ENCODE measurements around the gene PVALB.

The PVALB gene

DNA sequence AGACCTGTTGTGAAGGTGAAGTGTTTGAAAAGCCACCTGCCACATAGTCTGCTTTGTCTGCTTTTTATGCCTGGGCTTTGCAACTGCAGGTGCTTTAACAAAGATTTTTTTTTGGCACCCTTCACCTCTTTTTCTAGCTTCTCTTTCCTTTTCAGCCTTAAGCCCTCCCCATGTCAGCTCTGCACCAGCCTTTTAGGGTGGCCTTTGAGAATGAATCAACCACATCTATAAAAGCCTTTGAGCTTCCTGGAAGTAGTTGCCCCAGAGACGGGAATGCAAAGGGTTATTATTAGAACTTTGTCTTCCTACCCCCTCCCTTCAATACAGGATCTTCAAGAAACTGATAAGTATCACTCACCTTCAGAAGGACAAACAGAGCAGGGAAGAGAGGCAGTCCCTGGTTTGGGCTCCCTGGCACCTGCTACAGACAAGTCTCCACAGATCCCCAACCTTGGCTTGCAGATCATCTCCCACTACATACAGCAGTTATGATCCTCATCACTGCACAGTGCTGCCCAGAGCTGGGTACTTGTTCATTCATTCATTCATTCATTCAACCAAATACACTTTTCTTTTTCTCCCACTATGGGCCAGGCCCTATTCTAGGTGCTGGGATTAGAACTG is 8.0 kb downstream of the PVALB start:
- no peak for DNase-seq

DNA sequence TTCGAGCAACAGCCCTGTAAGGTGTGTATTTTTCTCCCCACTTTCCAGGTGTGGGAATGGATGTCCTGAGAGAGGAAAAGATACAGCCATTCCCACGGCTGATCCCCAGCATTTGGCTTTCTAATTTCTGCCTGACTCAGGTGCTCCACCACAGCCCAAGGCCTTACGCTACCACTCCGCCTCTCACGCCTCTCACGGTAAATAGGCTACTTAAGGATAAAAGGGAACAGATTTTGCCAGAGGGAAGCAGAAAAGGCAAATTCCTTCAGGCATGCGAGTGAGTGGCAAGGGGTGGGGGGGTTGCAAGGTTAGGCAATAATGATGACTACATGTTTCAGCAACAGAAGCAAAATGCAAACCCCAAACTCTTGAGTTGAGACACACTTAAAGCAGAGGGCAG is 9.2 kb downstream of the PVALB start:
- no peak for DNase-seq

DNA sequence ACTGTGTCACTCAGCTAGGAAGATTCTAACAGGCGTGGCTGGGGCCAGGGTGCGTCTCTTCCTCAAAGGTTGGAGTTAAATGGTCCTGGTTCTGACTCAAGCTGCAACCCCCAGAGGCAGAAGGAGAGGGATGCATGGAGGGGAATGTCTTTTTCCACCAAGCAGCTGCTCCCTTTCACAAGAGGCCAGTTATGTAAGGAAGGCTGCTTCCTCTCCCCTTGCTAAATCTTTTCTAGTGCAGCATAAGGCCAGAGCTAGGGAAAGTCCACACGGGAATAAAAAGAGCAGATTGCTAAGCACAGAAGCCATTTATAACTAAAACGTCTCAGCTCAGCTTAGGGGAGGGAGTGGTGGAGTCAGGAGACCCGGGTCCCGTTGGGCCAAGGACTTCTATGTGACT is 10.0 kb downstream of the PVALB start:
- DNase-seq: no peak

DNA sequence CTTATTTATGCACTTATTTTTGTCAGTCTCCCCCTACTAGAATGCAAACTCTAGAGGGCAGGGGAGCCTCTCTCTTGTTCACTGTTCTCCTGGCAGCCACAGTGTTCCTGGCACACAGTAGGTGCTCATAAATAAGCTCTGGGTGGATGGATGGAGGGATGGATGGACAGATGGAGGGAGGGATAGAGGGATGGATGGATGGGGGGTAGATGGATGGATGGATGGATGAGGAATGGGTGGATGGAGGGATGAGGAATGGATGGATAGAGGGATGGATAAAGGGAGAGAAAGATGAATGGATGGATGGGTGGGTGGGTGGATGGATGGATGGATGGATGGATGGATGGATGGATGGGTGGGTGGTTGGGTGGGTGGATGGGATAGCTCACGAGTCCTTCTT is 13.5 kb downstream of the PVALB start:
- no peak for DNase-seq

DNA sequence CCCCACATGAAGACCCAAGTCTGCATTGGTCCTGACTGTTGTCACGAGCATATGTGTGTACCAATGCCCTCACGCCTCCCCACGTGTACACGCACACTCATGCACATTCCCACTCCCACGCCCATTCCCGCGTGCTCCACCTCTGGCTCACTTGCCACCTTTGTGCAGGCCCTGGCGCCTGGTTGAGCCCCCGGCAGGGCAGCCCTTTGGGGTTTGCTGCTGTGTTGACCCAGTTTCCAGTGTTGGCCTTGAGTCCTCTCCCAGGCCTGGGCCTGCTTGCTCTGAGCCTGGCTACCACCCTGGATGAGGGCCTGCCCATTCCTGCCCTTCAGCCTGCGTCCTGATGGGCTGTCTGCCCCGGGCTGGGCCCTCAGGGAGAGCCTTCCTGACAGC is 18.2 kb downstream of the PVALB start:
- no peak for DNase-seq

DNA sequence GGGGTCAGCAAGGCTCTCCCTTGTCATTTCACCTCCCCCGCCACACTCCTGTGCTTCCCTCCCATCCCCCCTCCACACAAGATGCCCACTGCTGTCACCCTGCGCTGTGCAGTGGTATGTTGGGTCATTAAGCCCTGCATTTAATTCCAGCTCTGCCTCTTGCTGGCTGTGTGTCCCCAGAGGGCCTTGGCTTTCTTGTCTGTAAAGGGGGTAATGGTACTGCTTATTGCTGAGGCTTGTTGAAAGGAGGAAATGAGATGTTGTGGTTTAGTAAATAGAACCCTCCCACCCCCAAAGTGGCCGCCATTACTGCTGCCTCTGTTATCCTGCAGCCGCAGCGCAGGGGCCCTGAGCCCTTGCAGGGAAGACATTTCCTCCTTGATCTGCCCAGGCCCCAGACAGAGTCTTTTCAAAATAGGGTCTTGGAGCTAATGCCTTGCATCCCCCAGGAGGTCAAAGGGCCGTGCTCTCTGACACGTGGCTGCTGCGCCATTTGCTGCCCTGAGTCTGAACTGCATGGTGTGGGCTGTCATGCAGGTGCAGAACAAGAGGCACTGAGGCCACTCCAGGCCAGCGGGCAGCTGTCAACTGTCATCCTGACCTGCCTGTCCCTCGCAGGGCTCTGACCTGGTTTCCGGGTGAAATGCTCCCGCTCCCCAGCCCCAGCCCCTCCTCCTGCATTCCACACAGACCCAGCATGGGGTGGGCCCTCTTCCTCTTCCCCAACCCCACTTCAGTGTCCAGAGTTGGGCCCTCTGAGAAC is 18.7 kb downstream of the PVALB start:
- no peak for DNase-seq

DNA sequence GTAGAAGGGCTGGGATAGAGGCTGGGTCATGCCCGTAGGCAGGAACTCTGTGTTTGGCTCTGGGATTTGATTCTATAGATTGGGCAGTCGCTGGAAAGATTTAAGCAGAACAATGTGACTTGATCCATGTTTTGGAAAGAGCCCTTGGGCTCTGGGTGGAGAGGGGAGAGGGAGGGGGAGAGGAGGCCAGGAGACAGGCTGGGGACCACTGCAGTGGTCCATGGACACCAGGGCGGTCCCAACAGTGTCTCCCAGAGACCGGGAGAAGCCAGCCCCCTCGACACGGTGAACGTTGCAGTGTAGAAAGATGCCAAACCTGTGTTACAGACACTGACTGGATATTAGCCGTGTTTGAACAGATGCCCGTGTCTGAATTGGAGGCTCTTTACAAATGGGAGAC is 19.5 kb downstream of the PVALB start:
- no peak for DNase-seq

DNA sequence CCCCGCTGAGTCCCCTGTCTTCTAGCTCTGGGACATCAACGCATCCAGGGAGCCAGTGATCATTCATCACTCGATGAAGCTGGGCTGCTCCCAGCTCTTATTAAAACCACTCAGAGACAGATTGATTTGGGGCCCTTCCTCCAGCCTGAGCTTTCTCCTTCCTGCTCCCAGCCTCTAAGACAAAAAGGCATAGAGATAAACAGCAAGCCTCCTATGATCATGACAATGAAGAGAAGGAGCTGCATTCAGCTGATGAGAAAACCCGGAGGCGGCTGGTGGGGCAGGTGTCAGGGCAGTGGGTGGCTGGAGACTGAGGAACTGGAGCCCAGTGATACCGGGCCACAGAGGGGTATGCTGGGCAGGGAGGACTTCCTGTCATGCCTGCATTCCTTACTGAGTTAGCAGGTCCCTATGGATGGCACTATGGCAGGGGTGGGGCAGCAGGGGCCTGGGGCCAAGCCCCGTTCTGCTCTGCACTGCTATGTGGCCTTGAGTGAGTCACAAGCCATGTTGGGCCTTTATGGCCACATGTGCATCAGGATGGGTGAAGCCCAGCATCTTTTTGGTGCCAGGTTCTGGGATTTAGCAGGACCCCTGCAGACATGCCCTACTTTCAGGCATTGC is 20.2 kb downstream of the PVALB start:
- no peak for DNase-seq

DNA sequence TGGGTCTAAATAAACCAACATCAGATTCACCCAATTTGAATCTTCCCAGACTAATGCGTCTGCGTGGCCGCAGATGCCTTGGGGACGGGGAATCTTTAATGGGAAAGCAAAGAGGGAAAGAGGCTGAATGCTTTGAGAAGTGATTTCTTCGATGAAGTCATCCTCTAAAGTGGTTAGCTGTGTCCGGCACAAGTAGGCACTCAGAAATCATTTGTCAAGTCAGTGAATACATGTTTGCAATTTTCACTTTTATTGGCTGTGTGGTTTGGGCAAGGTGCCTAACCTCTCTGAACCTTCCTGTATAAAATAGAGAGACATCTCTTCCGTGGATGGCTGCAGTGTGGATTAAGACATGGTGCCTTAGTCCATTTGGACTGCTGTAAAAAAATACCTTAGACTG is 21.2 kb downstream of the PVALB start:
- DNase-seq: no peak

DNA sequence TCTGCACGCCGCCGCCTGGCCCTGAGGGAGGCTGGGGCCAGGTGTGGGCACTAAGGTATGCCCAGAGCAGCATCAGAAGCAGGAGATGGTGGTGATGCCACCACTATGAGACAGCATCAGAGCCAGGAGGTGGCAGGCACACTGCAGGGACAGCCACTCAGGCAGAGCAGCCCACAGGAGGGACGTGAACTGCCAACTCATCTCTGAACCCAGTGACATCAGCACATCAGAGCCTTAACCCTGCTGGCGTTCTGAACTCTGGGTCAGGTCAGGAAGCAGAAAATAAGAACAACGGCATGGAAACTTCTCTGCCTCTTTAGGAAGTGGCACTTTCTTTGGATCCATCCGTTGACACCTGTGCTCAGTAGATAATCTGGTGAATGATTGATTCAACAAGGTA is 26.2 kb downstream of the PVALB start:
- no peak for DNase-seq

DNA sequence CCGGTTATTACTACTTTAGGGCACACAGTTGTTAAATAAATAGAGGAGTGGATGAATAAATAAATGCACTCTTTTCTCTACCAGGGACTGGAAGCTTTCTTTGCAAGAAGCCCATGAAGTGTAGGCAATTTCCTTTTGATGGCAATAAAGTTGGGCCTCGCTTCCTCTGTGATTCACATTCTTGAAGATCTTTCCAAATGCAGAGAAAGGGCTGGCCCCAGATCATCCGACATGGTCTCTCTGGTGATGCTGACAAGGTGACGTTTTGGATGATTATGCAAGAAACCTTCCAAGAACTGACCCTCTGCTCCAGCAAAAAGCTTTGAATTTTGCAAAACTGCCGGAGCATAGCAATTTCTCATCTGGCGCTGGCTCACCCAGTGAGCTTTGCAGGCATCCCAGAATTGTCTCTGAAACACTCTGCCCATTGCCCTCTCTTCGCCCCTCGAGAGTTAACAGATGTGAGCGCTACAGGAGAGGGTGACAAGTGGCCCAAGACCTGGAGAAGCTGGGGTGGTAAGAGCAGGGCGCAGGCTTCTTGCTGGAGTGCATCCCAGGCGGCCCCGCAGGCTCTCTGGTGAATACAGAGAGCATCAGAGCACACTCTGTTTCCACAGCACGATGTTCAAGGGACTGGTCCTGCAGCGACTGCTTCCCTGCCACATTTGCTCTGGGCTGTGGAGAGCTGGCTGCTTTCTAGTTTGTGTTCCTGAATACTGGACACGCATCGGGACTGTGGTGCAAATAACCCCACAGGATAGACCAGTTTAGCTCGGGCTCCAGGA is 29.4 kb downstream of the PVALB start:
- DNase-seq: no peak

DNA sequence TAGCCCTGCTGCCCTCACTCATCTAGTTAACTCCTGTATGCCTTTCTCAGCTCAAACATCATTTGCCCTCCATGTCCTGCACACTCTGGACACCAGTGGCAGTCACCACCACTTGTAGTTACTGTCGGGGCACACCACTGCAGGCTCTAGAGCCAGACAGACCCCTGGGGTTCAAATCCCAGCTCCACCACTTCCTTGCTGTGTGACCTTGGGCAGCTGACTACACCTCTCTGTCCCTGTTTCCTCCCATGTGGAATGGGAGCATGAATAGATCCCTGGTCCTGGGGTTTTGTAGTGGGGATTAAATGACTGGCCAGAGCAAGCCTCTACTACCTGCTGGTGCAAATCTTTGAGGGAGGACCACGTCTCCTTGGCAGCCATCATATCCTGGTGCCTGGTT is 33.1 kb downstream of the PVALB start:
- DNase-seq: no peak

DNA sequence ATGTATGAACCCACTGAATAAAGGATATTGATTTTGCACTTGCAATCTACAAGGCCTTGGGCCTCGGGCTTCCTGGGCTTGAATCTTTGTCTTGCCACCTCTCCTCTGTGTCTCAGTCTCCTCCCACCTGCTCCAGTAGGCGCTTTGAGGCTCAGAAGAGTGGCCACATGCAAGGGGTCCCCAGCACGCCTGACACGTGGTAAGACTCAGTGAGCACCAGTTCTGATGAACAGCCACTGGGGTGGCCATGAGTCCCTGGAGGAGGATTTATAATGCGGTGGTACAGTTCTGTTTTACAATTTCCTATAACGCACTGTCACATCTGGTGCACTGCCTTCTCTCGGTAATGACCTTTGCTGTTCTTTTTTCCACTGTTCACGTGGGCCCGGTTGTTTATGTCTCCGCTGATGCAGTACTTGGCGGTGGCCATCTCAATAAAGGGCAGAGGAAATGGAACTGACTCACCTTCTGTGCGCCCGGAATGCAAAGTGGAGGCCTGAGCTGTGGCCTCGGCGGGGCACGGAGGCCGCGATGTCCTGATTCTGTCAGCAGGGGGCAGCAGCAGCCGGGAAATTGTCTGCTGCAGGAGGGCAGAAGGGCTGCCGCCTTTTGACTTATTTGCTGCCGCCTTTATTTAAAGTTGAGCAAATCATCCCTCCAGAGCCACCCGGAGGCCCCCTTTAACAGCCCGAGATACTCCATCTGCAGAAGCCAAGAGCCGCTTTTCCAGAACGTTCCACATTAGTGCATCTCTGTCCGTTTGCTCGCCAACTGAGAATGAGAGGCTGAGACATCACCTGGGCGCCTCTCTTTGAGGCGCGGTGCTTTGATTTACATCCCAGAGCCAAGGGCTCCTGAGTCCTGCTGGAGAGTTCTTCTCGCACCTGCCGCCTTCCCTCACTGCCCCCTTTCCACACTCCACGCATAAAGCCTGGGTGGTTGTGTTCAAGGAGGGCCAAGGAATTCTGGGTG is 34.9 kb downstream of the PVALB start:
- DNase-seq: peak; percentile 11

DNA sequence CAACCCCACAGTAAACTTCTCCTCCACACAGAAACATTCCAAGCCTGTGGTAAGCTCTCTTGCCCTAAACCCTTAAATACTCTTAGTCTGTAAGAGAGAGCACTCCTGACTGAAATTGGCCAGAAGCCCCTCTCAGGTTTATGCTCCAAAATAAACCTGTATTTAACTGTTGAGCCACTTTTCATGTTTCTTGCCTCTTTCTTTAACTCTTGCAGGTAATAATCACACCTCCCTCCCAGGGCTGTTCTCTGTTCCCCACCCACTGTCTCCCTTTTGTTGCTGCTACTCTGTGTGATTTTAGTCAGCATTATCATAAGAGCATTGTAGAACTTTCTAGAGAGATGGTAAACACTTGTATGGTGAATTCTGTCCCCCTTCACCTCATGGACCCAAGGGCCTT is 38.8 kb downstream of the PVALB start:
- no peak for DNase-seq

DNA sequence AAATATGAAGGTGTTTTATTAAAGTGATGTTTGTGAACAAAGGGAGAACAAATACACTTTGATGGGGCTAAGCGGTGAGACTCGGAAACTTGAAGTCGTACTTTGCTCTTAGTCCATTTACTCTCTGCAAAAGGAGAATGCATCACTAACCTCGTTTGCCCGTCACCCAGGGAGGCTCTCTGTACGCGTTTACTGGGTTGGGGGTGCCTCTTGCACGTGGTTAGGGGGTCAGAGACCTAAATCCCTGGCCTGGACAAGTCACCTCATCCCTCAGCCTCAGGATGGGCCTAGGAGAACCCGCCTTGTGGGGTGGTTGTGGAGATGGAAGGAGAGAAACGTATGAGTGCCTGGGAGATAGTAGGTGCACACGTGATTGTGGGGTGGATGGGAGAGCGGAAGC is 40.1 kb downstream of the PVALB start:
- DNase-seq: no peak

DNA sequence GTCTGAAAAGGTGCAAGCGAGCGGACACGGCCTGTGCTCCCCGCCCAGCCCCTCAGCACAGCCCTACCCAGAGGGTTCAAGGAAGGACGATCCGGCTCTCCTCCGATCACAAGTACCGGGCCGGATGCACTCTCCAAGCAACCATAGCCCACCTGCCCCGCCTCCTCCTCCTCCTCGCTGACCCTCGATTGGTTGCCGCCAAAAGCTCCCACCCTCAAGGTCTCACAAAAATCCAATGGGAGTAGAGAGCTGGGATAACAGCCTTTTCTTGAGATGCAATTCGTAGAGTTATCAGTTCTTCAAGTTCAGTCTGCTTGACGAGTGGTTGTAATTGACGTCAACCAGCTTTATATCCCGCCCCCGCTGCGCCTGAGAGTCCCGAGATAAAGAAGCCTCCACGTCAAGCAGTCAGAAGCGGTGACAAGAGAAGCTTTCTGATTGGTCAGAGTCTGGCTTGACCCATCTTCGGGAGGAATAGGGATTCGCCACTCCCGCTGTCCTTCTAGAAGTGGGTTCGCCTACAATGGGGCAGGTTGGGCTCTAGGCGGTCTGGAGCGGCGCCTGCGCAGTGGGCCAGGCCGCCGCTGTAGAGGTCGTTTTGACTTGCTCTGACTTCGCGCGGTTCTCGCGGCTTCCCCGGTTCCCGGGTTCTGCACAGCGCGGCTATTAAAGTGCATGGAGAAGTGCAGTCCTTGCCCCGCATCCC is 40.7 kb downstream of the PVALB start, which contains the start of gene IFT27:
Gene IFT27 (minus strand): TSS at position 156 of the 706 bp plus-strand sequence. CDS start 412 bp downstream, outside the sequence.
- DNase-seq: peak; percentile 94

DNA sequence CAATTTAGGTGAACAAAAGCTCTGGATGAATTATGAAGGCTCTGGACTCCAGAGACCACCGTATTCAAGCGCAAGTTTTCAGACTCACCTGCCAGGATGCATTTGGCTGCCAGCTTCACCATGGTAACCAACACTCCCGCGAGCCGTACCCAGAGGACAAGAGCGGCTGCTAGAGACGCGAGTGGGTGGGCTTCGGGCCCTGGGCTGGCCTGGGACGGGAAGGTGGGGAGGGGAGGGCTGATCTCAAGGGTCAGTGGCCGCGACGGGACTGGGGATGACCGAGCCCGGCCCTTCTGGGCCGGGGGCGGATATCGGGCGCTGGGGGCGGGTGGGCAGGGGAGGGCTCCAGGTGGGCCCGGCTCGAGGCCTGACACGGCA is 41.3 kb downstream of the PVALB start:
- DNase-seq: no peak

DNA sequence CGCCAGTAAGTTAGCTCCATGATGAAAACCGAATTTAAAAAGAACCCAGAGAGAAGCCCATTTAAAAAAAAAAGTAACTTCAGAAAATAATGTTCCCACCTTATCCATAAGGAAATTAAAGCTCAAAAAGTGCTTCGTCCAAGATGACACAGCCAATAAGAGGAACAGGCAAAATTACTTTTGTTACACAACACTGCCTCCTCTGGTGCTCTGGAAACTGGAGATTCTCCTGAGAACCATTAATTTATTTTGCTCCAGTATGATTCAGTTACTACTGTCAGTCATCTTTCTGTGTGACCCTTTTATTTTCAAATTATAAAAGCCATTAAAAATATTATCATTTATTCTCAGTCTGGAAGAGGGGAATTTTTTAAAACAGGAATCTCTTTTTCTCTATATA is 42.9 kb downstream of the PVALB start:
- DNase-seq: no peak

DNA sequence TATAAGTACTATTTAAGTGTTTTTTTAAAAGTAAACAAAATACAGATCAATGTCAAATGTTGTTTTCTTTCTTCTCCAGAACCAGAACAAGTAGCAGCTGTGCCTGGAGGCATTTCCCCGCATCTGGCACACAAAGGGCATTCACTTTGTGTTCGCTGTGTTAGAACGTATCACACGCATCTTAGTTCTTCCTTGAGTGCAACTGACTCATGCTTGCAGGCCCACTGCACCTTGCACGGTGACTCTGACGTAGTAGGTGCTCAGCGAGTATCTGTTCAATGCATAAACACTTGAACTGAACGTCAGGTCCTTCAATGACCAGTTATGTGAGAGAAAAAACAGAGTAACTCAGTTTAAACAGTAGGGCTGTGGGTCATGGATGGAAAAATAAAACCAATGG is 44.4 kb downstream of the PVALB start:
- no peak for DNase-seq

DNA sequence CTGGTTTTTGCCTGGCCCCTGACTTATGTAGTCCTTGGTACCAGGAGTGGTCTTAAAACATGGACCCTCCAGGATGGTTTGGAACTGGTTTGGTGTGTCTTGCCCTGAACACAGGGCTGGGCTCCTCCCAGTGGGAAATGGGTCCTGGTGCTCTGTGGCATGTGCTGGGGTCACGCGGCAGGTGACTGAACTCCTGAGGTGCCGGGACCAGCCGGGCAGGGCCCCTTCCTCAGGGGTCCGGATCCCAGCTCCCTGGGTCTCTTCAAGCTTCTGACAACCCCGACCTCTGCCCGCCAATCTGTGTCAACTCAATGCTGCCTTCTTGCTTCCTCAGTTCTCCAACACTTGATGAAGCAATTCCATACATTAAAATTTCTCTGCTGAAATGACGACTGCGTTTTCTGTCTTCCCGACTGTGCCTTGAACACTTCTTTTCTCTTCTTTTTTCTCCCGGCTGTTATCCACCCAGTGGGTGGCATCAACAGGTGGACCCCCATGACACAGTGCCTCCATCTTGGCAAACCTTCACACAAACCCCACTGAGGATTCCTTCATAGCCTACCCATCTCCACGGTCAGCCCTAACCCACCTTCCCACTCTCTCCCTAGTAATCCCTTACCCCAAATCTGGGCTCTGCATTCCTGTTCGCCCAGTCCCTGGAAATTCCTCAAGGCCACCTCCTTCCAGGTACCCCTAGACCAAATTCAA is 45.3 kb downstream of the PVALB start:
- no peak for DNase-seq
